ENCODE results near the gene COX4I1. TPM values are rescaled to one million over a fixed set of nuclear protein-coding genes. Genes with fewer than 3 reads are reported as not detected.

The COX4I1 gene
- total RNA-seq, 2 experiments from 2014 or later, result 489 to 502 TPM

DNA sequence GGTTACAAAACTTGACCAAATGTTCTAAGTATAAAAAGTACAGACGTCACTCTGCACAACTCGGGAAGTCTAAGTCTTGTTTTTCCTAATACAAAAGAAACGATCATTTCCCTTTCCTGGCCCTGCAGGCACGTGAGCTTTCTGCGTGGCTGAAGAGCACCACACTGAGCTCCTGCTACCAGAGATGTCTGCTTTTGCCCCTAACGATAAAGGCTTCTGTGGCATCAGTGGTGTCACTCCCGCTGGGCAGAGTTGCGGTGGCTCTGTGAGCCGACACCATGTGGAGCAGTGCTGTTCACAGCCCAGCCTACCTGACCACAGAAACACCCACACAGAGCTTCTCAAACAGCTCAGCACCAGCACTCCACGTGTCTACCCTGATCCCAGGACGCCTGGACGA, 20.6 kb upstream of the COX4I1 start:
- H3K27ac Mint-ChIP-seq, result no peak overlapping the region
- DNase-seq (no peak), ATAC-seq (ENCODE audit: low read depth) (peak; percentile 39)
- peaks cover 8% of the 10 kb centered on the region for H3K36me3 Mint-ChIP-seq
- no peaks in the 10 kb centered on the region for H3K27me3 Mint-ChIP-seq
- peaks cover 4% of the 10 kb centered on the region for H3K4me1 Mint-ChIP-seq
- no peaks in the 10 kb centered on the region for H3K9me3 Mint-ChIP-seq
- POLR2A ChIA-PET, result no interaction called here
- H3K4me3 Mint-ChIP-seq, result no peak overlapping the region

DNA sequence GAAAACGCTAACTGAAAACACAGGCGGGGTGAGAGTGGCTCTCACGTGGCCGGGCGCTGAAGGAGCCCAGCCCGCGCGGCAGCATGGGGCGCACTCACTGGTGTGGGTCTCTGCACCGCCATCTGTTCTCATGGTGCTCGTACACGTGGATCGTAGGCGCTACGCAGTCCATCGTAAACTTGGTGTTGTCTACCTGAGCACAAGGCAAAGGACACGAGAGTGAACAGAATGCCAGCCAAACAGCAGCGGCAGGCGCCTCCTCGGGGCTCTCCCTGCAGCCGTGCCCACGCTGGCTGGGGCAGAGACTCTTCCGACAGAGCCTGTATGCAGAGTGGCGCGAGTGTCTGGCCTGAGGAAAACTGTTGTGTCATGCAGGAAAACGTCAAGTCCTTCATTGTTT, 19.2 kb upstream of the COX4I1 start:
- peaks cover 4% of the 10 kb centered on the region for H3K4me1 Mint-ChIP-seq
- POLR2A ChIA-PET, result no interaction called here
- H3K36me3 Mint-ChIP-seq, result peaks cover 8% of the 10 kb centered on the region

DNA sequence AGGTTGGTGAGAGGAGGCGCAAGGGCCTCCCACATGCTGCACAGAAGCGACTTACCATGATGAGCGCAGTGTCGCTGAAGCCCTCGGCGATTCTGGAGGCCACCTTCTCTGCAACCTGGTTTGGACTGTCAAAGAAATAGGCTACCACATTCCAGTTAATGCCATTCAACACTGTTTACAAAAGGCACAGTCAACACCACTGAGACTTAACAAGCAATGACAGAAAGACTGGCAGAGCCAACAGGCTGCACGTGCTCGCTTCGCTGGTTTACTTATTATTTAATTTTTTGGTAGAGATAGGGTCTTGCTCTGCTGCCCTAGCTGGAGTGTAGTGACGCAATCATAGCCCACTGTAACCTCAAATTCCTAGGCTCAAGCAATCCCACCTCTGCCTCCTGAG, 18.3 kb upstream of the COX4I1 start:
- Mint-ChIP-seq H3K36me3 (peaks cover 8% of the 10 kb centered on the region), H3K4me1 (peaks cover 4% of the 10 kb centered on the region), H3K27ac (no peak overlapping the region), H3K4me3 (no peak overlapping the region), H3K27me3 (no peaks in the 10 kb centered on the region), H3K9me3 (no peaks in the 10 kb centered on the region)
- DNase-seq (no peak), ATAC-seq (ENCODE audit: low read depth) (no peak)
- POLR2A ChIA-PET, result no interaction called here

More for the DNA sequence above, 19.2 kb upstream of the COX4I1 start:
- ATAC-seq (ENCODE audit: low read depth) (no peak), DNase-seq (no peak)
- Mint-ChIP-seq H3K4me3 (no peak overlapping the region), H3K27ac (no peak overlapping the region), H3K9me3 (no peaks in the 10 kb centered on the region), H3K27me3 (no peaks in the 10 kb centered on the region)

DNA sequence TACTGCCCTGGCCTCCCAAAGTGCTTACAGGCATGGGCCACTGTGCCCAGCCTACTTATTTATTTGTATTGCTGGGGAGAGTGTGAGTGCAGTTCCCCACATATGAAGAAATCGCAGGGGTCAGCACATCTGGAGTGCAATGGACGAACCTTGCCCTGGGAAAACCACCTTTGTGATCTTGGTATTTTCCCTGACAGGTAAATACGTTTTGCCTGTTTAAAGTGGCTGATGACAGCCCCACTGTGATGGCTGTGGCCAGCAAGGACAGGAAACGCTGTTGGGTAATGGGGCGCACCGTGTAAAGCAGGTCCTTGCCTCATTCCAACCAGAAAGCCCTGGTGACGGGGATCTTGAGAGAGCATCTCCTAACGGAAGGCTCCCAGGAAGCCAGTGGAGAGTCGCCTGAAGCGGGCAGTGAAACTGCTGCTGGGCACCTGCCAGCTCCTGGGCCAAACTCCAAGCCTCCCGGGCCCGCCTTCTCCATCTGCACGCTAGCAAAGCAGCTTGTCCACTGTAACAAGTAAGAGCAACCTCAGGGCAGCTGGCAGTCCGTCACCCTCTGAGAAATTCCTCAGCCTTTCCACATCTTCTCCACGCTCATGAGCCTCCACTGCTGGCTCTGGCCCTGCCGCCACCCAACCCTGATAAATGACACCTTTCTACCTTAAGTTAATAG, 17.7 kb upstream of the COX4I1 start:
- Mint-ChIP-seq H3K4me1 (peaks cover 4% of the 10 kb centered on the region), H3K27me3 (no peaks in the 10 kb centered on the region)

DNA sequence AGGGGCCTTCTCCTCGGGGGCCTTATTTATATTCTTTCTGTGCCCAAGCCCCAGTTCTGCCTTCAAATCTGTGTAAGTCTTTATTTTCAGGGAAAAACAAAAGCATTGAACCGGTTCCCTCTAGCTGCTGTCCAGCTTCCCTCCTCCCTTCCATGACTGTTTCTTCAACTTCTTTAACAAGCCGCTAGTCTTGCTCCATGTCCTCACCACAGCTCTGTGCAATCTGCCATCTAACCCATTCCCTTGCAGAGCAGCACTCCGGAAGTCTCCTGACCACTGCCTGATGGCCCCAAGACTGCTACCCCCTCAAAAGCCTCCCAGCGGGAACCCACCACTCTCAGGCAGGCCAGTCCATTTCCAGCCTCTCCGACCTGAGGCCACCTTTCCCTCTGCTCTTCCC, 17.0 kb upstream of the COX4I1 start:
- Mint-ChIP-seq H3K4me1 (peaks cover 6% of the 10 kb centered on the region), H3K9me3 (no peaks in the 10 kb centered on the region), H3K36me3 (peaks cover 11% of the 10 kb centered on the region), H3K4me3 (no peak overlapping the region), H3K27me3 (no peaks in the 10 kb centered on the region), H3K27ac (peak overlapping the region; percentile 5)
- DNase-seq (no peak), ATAC-seq (ENCODE audit: low read depth) (no peak)
- POLR2A ChIA-PET, result no interaction called here

More for the DNA sequence above, 17.7 kb upstream of the COX4I1 start:
- Mint-ChIP-seq H3K4me3 (no peak overlapping the region), H3K36me3 (peaks cover 9% of the 10 kb centered on the region), H3K9me3 (no peaks in the 10 kb centered on the region), H3K27ac (no peak overlapping the region)
- POLR2A ChIA-PET, result no interaction called here
- DNase-seq, result no peak
- no peak for ATAC-seq (ENCODE audit: low read depth)

DNA sequence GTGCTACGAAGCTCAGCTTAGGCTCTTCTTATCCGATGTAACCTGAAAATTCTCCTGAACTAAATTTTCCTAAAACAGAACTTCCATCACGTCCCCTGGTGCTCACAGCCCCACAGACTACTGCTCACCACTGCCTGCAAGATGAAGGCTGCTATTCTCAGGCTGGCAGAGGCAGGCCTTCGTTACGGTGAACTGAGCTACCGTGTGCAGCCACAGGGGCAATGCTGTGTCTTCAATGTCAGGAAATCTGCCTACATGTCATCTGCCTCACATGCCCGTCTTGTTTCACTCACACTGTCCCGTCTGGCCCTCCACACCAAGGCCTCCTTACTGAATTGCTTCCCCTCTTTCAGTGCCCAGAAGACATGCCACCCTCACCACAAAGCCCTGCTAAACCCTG, 16.1 kb upstream of the COX4I1 start:
- no peaks in the 10 kb centered on the region for H3K27me3 Mint-ChIP-seq
- no peak overlapping the region for H3K27ac Mint-ChIP-seq
- DNase-seq (no peak), ATAC-seq (ENCODE audit: low read depth) (no peak)
- POLR2A ChIA-PET, result no interaction called here
- H3K36me3 Mint-ChIP-seq, result peaks cover 11% of the 10 kb centered on the region
- H3K4me1 Mint-ChIP-seq, result peaks cover 6% of the 10 kb centered on the region
- H3K4me3 Mint-ChIP-seq, result no peak overlapping the region
- no peaks in the 10 kb centered on the region for H3K9me3 Mint-ChIP-seq

DNA sequence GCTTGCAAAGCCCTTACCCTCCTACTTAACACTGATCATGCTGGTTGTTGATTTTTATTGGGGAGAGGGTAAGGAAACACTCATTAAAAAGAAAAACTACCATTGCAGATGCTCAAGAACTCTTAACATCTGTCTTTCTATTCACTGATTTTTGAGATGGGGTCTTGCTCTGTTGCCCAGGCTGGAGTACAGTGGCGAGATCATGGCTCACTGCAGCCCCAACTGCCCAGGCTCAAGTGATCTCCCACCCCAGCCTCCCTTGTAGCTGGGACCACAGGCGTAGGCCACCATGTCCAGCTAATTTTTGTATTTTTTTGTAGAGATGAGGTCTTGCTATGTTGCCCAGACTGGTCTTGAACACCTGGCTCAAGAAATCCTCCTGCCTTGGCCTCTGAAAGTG, 14.7 kb upstream of the COX4I1 start:
- ATAC-seq (ENCODE audit: low read depth), result no peak
- H3K36me3 Mint-ChIP-seq, result peaks cover 10% of the 10 kb centered on the region
- no peak for DNase-seq
- H3K27me3 Mint-ChIP-seq, result no peaks in the 10 kb centered on the region
- POLR2A ChIA-PET, result no interaction called here
- H3K4me1 Mint-ChIP-seq, result peaks cover 6% of the 10 kb centered on the region
- H3K9me3 Mint-ChIP-seq, result no peaks in the 10 kb centered on the region
- no peak overlapping the region for H3K4me3 Mint-ChIP-seq
- H3K27ac Mint-ChIP-seq, result no peak overlapping the region

DNA sequence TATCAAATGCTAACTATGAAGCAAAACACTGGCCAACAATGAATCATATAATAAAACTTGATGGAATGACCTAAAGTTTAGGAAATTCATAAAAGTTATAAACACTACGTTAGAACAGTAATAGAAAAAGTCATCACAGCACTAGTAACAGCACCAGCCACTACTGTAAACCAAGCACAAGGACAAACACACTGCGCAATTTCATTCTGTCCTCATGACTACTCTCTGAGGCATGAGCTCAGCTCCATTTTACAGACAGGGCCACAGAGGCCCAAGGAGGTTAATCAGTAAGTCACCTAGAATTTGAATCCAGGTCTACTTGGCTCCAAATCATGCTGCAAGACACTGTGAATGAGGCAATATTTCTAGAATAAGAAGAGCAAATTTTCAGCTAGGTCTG, 13.6 kb upstream of the COX4I1 start:
- ATAC-seq (ENCODE audit: low read depth) (no peak), DNase-seq (no peak)
- POLR2A ChIA-PET, result no interaction called here
- H3K36me3 Mint-ChIP-seq, result peaks cover 11% of the 10 kb centered on the region
- no peaks in the 10 kb centered on the region for H3K9me3 Mint-ChIP-seq
- H3K27me3 Mint-ChIP-seq, result no peaks in the 10 kb centered on the region
- H3K4me3 Mint-ChIP-seq, result no peak overlapping the region
- H3K4me1 Mint-ChIP-seq, result peaks cover 13% of the 10 kb centered on the region
- H3K27ac Mint-ChIP-seq, result no peak overlapping the region

DNA sequence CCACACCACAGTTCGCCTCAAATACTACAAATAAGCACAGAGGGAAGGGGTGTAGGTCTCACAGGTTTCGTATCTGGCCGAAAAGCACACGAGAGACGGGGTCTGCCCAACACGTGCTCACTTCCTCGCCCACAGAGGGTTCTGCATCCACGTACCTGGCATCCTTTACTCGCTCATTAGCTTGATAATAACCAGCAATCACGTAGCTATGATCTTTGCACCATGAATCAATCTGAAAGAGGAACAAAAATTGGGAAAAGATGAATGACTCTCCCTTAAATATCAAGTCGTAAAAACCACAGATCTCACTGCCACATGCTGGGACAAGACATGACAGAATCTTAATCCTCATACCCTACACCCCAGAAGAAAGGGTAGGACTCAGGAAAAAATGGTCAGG, 10.7 kb upstream of the COX4I1 start:
- ATAC-seq (ENCODE audit: low read depth) (no peak), DNase-seq (no peak)
- no peak overlapping the region for H3K27ac Mint-ChIP-seq
- peaks cover 32% of the 10 kb centered on the region for H3K36me3 Mint-ChIP-seq
- no peaks in the 10 kb centered on the region for H3K27me3 Mint-ChIP-seq
- H3K4me1 Mint-ChIP-seq, result peaks cover 12% of the 10 kb centered on the region
- H3K4me3 Mint-ChIP-seq, result no peak overlapping the region
- POLR2A ChIA-PET, result no interaction called here
- H3K9me3 Mint-ChIP-seq, result no peaks in the 10 kb centered on the region

DNA sequence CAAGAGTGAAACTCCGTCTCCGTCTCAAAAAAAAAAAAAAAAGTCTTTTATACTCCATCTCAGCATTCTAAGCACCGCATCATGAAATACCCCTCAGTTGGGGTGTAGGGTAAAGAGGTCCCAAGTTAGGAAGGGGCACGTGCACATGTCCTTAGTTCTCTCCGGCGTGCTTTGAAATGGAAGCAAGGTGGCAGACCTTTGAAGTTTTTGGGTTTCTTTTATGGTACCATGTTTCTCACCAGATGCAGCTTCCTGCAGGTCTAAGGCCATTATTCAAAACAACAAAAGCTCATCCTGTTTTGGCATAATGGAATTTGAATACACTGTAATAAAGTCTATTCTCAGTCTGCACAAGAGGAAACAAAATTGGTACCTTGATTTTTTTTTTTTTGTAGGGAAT, 9.7 kb upstream of the COX4I1 start:
- ATAC-seq (ENCODE audit: low read depth) (no peak), DNase-seq (no peak)
- H3K9me3 Mint-ChIP-seq, result no peaks in the 10 kb centered on the region
- H3K4me3 Mint-ChIP-seq, result no peak overlapping the region
- H3K4me1 Mint-ChIP-seq, result peaks cover 12% of the 10 kb centered on the region
- H3K36me3 Mint-ChIP-seq, result peaks cover 32% of the 10 kb centered on the region
- no peaks in the 10 kb centered on the region for H3K27me3 Mint-ChIP-seq
- POLR2A ChIA-PET, result no interaction called here
- peak overlapping the region; percentile 21 for H3K27ac Mint-ChIP-seq

DNA sequence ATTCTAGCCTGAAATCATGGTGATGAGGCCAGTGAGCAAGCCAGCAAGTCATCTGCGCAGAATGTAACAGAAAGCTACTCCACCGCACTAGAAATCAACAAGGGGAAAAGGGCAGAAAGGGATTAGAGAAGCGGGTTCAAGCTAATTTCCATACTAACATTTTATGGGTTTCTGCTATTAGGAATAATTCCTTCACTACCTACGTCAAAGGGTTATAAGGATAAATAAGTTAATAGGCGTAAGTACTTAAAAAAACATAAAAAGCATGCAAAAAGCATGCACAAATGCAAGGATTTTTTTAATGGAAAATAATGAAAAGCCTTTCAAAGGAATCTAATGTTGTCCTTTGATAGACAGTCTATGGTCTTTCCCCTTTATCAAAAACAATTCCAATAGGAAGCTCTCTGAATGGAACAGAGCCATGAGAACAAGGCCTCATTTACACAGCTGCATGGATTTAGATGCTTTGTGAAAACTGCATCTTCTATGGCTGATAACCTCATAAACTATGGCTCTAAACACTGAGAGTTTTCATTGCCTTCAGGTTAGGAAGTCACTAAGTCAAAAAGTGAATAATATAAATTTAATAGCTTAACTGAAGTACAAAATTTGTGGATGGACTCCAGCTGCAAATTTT, 5.7 kb upstream of the COX4I1 start:
- DNase-seq, result no peak
- peaks cover 38% of the 10 kb centered on the region for H3K36me3 Mint-ChIP-seq
- H3K4me3 Mint-ChIP-seq, result no peak overlapping the region
- peaks cover 31% of the 10 kb centered on the region for H3K4me1 Mint-ChIP-seq
- no peak for ATAC-seq (ENCODE audit: low read depth)
- H3K9me3 Mint-ChIP-seq, result no peaks in the 10 kb centered on the region
- POLR2A ChIA-PET, result no interaction called here
- H3K27ac Mint-ChIP-seq, result no peak overlapping the region
- no peaks in the 10 kb centered on the region for H3K27me3 Mint-ChIP-seq

DNA sequence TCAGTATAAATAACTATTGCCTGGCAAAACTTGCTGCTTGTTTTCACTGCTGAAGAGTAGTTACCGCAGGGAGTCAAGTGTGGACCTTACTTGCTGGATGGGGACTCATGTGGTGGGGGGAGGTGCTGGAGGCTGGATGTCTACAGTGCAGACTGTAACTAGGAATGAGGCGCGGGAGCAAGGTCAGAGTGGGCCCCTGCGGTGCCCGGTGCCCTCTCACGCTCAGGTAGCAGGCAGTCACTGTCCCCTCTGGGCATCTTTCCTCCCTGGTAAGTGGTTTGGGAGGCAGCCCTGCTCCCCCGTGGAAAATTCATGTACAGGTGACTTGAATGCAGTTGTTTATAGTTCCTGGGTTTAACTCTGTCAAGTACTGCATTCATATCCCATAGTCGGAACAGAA, 4.8 kb upstream of the COX4I1 start:
- peaks cover 37% of the 10 kb centered on the region for H3K36me3 Mint-ChIP-seq
- no peaks in the 10 kb centered on the region for H3K27me3 Mint-ChIP-seq
- peaks cover 30% of the 10 kb centered on the region for H3K4me1 Mint-ChIP-seq

DNA sequence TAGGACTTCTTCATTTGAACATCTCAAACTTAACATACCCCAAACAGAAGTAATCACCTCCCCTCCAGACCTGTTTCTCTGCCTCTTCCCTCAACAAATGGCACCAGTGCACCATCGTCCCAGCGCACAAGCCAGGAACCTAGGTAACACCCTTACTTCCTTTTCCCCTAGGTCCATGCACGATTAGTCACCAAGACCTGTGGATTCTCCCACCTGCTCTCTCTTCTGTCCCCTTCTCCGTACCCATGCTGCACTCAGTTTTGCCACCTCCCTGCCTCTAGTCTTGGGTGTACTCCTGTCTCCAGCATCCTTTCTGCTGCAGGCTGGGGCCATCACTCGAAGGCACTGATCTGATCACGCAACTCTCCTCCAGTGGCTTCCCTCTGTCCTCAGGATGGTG, 3.3 kb upstream of the COX4I1 start:
- DNase-seq (no peak), ATAC-seq (ENCODE audit: low read depth) (no peak)
- Mint-ChIP-seq H3K27ac (peak overlapping the region; percentile 8), H3K27me3 (no peaks in the 10 kb centered on the region), H3K9me3 (no peaks in the 10 kb centered on the region), H3K4me1 (peaks cover 30% of the 10 kb centered on the region), H3K4me3 (no peak overlapping the region), H3K36me3 (peaks cover 33% of the 10 kb centered on the region)
- POLR2A ChIA-PET, result no interaction called here

More for the DNA sequence above, 4.8 kb upstream of the COX4I1 start:
- Mint-ChIP-seq H3K27ac (no peak overlapping the region), H3K4me3 (no peak overlapping the region), H3K9me3 (no peaks in the 10 kb centered on the region)
- ATAC-seq (ENCODE audit: low read depth), result no peak
- POLR2A ChIA-PET, result no interaction called here
- no peak for DNase-seq

DNA sequence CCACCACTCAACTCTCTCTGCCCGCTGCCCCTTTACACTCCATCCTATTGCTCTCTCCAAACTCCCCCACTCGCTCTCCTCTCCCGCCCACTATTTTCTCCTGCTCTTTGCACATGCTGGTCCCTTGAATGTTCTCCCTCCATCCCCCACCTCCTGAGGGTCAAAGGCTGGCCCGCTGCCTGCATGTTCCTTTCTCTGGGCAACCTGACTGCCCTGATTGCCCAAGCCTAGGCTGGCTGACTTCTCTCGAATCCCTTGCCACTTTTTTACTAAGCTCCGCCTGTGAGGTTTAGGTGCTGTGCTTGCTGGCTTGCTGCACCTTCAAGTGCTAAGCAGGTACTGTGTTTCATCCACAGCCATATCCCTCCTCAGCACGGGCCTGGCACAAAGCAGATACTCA, 2.9 kb upstream of the COX4I1 start:
- Mint-ChIP-seq H3K4me1 (peaks cover 33% of the 10 kb centered on the region), H3K27ac (no peak overlapping the region), H3K27me3 (no peaks in the 10 kb centered on the region), H3K4me3 (no peak overlapping the region), H3K36me3 (peaks cover 33% of the 10 kb centered on the region), H3K9me3 (no peaks in the 10 kb centered on the region)
- DNase-seq (no peak), ATAC-seq (ENCODE audit: low read depth) (no peak)
- POLR2A ChIA-PET, result no interaction called here

All from activated naive CD8-positive, alpha-beta T cell treated with anti-CD3 and anti-CD28 coated beads, Interleukin-2, amount 10 ng/mL, durations not matched to agents 7 days and 5 days (primary cell).